NCI-H446 treated with DMSO at 0.1 percent for 48 hours (cell line): ENCODE results near the gene HNRNPL.

Experiments
- DNase-seq: peaks from one replicate; lab custom pipeline; 2025; lab: John Stamatoyannopoulos, UW

The HNRNPL gene

GRCh38 chr19:38845374-38846024 lies 4.3 kb downstream of the HNRNPL start:
- DNase-seq: no peak

- no peak for DNase-seq
Observed at GRCh38 chr19:38844093-38844686, 5.6 kb downstream of the HNRNPL start.

GRCh38 chr19:38843175-38843758 lies 6.5 kb downstream of the HNRNPL start:
- DNase-seq: no peak

- DNase-seq: no peak
Observed at GRCh38 chr19:38842439-38843174, 7.2 kb downstream of the HNRNPL start.

GRCh38 chr19:38841787-38842438 lies 7.9 kb downstream of the HNRNPL start:
- DNase-seq: no peak

GRCh38 chr19:38841180-38841766 lies 8.5 kb downstream of the HNRNPL start:
- no peak for DNase-seq

GRCh38 chr19:38840583-38840968 lies 9.2 kb downstream of the HNRNPL start:
- DNase-seq: no peak

GRCh38 chr19:38839816-38840582 lies 9.8 kb downstream of the HNRNPL start:
- no peak for DNase-seq

- no peak for DNase-seq
Observed at GRCh38 chr19:38838986-38839761, 10.6 kb downstream of the HNRNPL start.

- no peak for DNase-seq
Observed at GRCh38 chr19:38838208-38838985, 11.4 kb downstream of the HNRNPL start.

- no peak for DNase-seq
Observed at GRCh38 chr19:38837656-38838121, 12.1 kb downstream of the HNRNPL start.

GRCh38 chr19:38836983-38837626 lies 12.7 kb downstream of the HNRNPL start:
- DNase-seq: no peak

GRCh38 chr19:38836159-38836982 lies 13.4 kb downstream of the HNRNPL start:
- DNase-seq: no peak

GRCh38 chr19:38834590-38834989 lies 15.2 kb downstream of the HNRNPL start:
- DNase-seq: no peak

- no peak for DNase-seq
Observed at GRCh38 chr19:38834104-38834490, 15.7 kb downstream of the HNRNPL start.

- no peak for DNase-seq
Observed at GRCh38 chr19:38833092-38833425, 16.7 kb downstream of the HNRNPL start.

GRCh38 chr19:38831142-38831605 lies 18.6 kb downstream of the HNRNPL start:
- no peak for DNase-seq
